Measurements from ENCODE around the gene LMTK2.

- no peak for TF ChIP-seq ZNF274 (IDR thresholded peaks at IDR 0.05; ENCODE audit: low read depth, low read length)
- TF ChIP-seq YY1 (IDR thresholded peaks at IDR 0.05; ENCODE audit: insufficient read depth, insufficient read length), result no peak
- TF ChIP-seq SUZ12 (IDR thresholded peaks at IDR 0.05; ENCODE audit: extremely low read depth, insufficient read depth, insufficient read length), result no peak
Observed at GRCh38 chr7:98242342-98242741, 135.7 kb downstream of the LMTK2 start.
